ENCODE measurements around the gene MOK.

Gene MOK

GRCh38 chr14:102283631-102284129, 21.3 kb downstream of the MOK start:
- Mint-ChIP-seq H3K9me3 (peaks cover 2% of the 10 kb centered on the region), H3K27me3 (no peaks in the 10 kb centered on the region), H3K27ac (no peak overlapping the region), H3K4me3 (no peak overlapping the region), H3K4me1 (no peaks in the 10 kb centered on the region), H3K36me3 (no peaks in the 10 kb centered on the region)
- DNase-seq (ENCODE audit: low spot score in 2 of 2): no peak
- ATAC-seq (ENCODE audit: low read depth): no peak

GRCh38 chr14:102282751-102283465, 22.1 kb downstream of the MOK start:
- Mint-ChIP-seq H3K36me3 (no peaks in the 10 kb centered on the region), H3K9me3 (no peaks in the 10 kb centered on the region), H3K27ac (no peak overlapping the region), H3K4me3 (no peak overlapping the region), H3K4me1 (no peaks in the 10 kb centered on the region), H3K27me3 (no peaks in the 10 kb centered on the region)
- DNase-seq (ENCODE audit: low spot score in 2 of 2): no peak
- ATAC-seq (ENCODE audit: low read depth): no peak

GRCh38 chr14:102280376-102280962, 24.5 kb downstream of the MOK start:
- Mint-ChIP-seq H3K36me3 (no peaks in the 10 kb centered on the region), H3K4me3 (no peak overlapping the region), H3K27me3 (no peaks in the 10 kb centered on the region), H3K9me3 (no peaks in the 10 kb centered on the region), H3K27ac (no peak overlapping the region), H3K4me1 (no peaks in the 10 kb centered on the region)
- no peak for ATAC-seq (ENCODE audit: low read depth)
- no peak for DNase-seq (ENCODE audit: low spot score in 2 of 2)

GRCh38 chr14:102279688-102280348, 25.1 kb downstream of the MOK start:
- Mint-ChIP-seq H3K36me3 (no peaks in the 10 kb centered on the region), H3K27me3 (no peaks in the 10 kb centered on the region), H3K27ac (no peak overlapping the region), H3K4me3 (no peak overlapping the region), H3K9me3 (no peaks in the 10 kb centered on the region), H3K4me1 (no peaks in the 10 kb centered on the region)
- DNase-seq (ENCODE audit: low spot score in 2 of 2) (no peak), ATAC-seq (ENCODE audit: low read depth) (no peak)

GRCh38 chr14:102279282-102279681, 25.7 kb downstream of the MOK start:
- ATAC-seq (ENCODE audit: low read depth) (no peak), DNase-seq (ENCODE audit: low spot score in 2 of 2) (no peak)
- Mint-ChIP-seq H3K36me3 (no peaks in the 10 kb centered on the region), H3K9me3 (no peaks in the 10 kb centered on the region), H3K4me3 (no peak overlapping the region), H3K27ac (no peak overlapping the region), H3K4me1 (no peaks in the 10 kb centered on the region), H3K27me3 (no peaks in the 10 kb centered on the region)

- no peak overlapping the region for H3K4me3 Mint-ChIP-seq
- no peaks in the 10 kb centered on the region for H3K36me3 Mint-ChIP-seq
- H3K4me1 Mint-ChIP-seq: no peaks in the 10 kb centered on the region
- H3K27me3 Mint-ChIP-seq: no peaks in the 10 kb centered on the region
- ATAC-seq (ENCODE audit: low read depth) (no peak), DNase-seq (ENCODE audit: low spot score in 2 of 2) (no peak)
- no peaks in the 10 kb centered on the region for H3K9me3 Mint-ChIP-seq
- H3K27ac Mint-ChIP-seq: no peak overlapping the region
Observed at GRCh38 chr14:102278631-102278935, 26.4 kb downstream of the MOK start.

- Mint-ChIP-seq H3K4me1 (no peaks in the 10 kb centered on the region), H3K9me3 (no peaks in the 10 kb centered on the region), H3K27me3 (no peaks in the 10 kb centered on the region), H3K36me3 (no peaks in the 10 kb centered on the region), H3K4me3 (no peak overlapping the region), H3K27ac (no peak overlapping the region)
- ATAC-seq (ENCODE audit: low read depth) (no peak), DNase-seq (ENCODE audit: low spot score in 2 of 2) (no peak)
Observed at GRCh38 chr14:102277874-102278630, 26.9 kb downstream of the MOK start.

- Mint-ChIP-seq H3K27me3 (no peaks in the 10 kb centered on the region), H3K4me3 (no peak overlapping the region), H3K9me3 (no peaks in the 10 kb centered on the region), H3K36me3 (no peaks in the 10 kb centered on the region), H3K4me1 (no peaks in the 10 kb centered on the region), H3K27ac (no peak overlapping the region)
- ATAC-seq (ENCODE audit: low read depth) (no peak), DNase-seq (ENCODE audit: low spot score in 2 of 2) (no peak)
Observed at GRCh38 chr14:102275866-102276265, 29.1 kb downstream of the MOK start.

GRCh38 chr14:102272392-102272791, 32.6 kb downstream of the MOK start:
- no peaks in the 10 kb centered on the region for H3K4me1 Mint-ChIP-seq
- no peak overlapping the region for H3K4me3 Mint-ChIP-seq
- no peak for DNase-seq (ENCODE audit: low spot score in 2 of 2)
- H3K9me3 Mint-ChIP-seq: no peaks in the 10 kb centered on the region
- no peak overlapping the region for H3K27ac Mint-ChIP-seq
- ATAC-seq (ENCODE audit: low read depth): no peak
- no peaks in the 10 kb centered on the region for H3K36me3 Mint-ChIP-seq
- H3K27me3 Mint-ChIP-seq: no peaks in the 10 kb centered on the region

GRCh38 chr14:102264775-102265174, 40.2 kb downstream of the MOK start:
- Mint-ChIP-seq H3K4me3 (no peak overlapping the region), H3K36me3 (no peaks in the 10 kb centered on the region), H3K9me3 (no peaks in the 10 kb centered on the region), H3K27me3 (no peaks in the 10 kb centered on the region), H3K4me1 (no peaks in the 10 kb centered on the region), H3K27ac (no peak overlapping the region)
- DNase-seq (ENCODE audit: low spot score in 2 of 2) (no peak), ATAC-seq (ENCODE audit: low read depth) (no peak)

GRCh38 chr14:102264355-102264754, 40.6 kb downstream of the MOK start:
- H3K4me3 Mint-ChIP-seq: no peak overlapping the region
- ATAC-seq (ENCODE audit: low read depth): no peak
- H3K27me3 Mint-ChIP-seq: no peaks in the 10 kb centered on the region
- no peak overlapping the region for H3K27ac Mint-ChIP-seq
- no peak for DNase-seq (ENCODE audit: low spot score in 2 of 2)
- no peaks in the 10 kb centered on the region for H3K36me3 Mint-ChIP-seq
- H3K4me1 Mint-ChIP-seq: no peaks in the 10 kb centered on the region
- no peaks in the 10 kb centered on the region for H3K9me3 Mint-ChIP-seq

GRCh38 chr14:102262929-102263462, 42.0 kb downstream of the MOK start:
- no peaks in the 10 kb centered on the region for H3K27me3 Mint-ChIP-seq
- no peaks in the 10 kb centered on the region for H3K36me3 Mint-ChIP-seq
- DNase-seq (ENCODE audit: low spot score in 2 of 2) (no peak), ATAC-seq (ENCODE audit: low read depth) (no peak)
- no peaks in the 10 kb centered on the region for H3K9me3 Mint-ChIP-seq
- H3K4me3 Mint-ChIP-seq: no peak overlapping the region
- H3K27ac Mint-ChIP-seq: no peak overlapping the region
- H3K4me1 Mint-ChIP-seq: no peaks in the 10 kb centered on the region

GRCh38 chr14:102258136-102258535, 46.8 kb downstream of the MOK start:
- no peaks in the 10 kb centered on the region for H3K4me1 Mint-ChIP-seq
- H3K36me3 Mint-ChIP-seq: no peaks in the 10 kb centered on the region
- no peaks in the 10 kb centered on the region for H3K9me3 Mint-ChIP-seq
- no peak overlapping the region for H3K27ac Mint-ChIP-seq
- ATAC-seq (ENCODE audit: low read depth) (no peak), DNase-seq (ENCODE audit: low spot score in 2 of 2) (no peak)
- H3K27me3 Mint-ChIP-seq: peaks cover 1% of the 10 kb centered on the region
- H3K4me3 Mint-ChIP-seq: no peak overlapping the region

- ATAC-seq (ENCODE audit: low read depth) (no peak), DNase-seq (ENCODE audit: low spot score in 2 of 2) (no peak)
- H3K4me3 Mint-ChIP-seq: no peak overlapping the region
- H3K4me1 Mint-ChIP-seq: no peaks in the 10 kb centered on the region
- H3K27me3 Mint-ChIP-seq: peaks cover 3% of the 10 kb centered on the region
- no peaks in the 10 kb centered on the region for H3K36me3 Mint-ChIP-seq
- H3K9me3 Mint-ChIP-seq: no peaks in the 10 kb centered on the region
- no peak overlapping the region for H3K27ac Mint-ChIP-seq
Observed at GRCh38 chr14:102256716-102257115, 48.2 kb downstream of the MOK start.

Measured in memory B cell (primary cell).